Stimulated activated CD4-positive, alpha-beta T cell treated with anti-CD3 and anti-CD28 coated beads, Interleukin-4, amount 100 ng/mL, for 24 hours (primary cell): ENCODE measurements around the gene BACH2.
"Not testable (repeated sequence)": the region's sequence is repeated elsewhere in the genome, so short reads cannot be mapped to it uniquely, and the experiment has no call there.

Source experiments
- DNase-seq: peaks from one replicate; pipeline ENCODE4 v3.0.0-alpha.2; 2020

BACH2 gene

DNA sequence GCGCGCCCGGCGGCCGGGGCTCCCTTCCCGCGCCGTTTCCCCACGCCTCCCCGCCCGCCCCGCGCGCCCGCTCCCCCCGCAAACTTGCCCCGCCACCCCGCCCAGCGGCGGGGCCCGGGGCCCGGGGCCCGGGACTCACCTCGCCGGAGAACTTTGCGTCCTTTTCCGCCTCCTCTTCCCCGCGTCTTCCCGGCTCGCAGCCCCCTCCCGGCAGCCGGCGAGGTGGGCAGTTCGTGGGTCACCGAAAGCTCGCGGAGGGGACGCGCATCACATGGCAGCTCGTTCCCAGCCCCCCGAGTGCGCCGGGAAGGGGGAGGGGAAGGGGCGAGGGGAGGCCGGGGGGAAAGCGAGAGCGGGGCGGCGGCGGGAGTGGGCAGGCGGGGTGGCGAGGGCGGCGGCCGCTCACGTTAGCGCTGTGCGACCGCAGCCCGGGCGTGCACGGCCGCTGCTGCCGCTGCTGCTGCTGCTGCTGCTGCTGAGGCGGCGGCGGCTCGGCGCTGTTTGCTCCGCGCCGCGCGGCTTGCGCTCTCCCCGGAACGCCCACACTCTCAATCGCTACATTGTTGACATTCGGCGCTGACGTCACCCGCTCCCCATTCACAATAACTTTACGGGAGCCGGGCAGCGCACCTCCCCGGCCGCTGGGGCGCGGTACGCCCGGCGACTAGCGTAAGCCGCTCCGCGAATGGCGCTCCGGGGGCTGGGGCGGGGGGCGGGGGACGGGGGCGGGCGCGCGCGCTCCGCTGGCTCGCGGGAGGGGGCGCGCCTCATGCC is at the start of gene BACH2:
Gene BACH2 (minus strand): TSS at position 503 of the 774 bp plus-strand sequence. CDS start 287,999 bp downstream, outside the sequence.
- peak; percentile 95 for DNase-seq

- no peak for DNase-seq
These were observed 46.9 kb upstream of the BACH2 start for GRCh38 chr6:90343576-90343975.

- no peak for DNase-seq
These were observed 41.8 kb upstream of the BACH2 start for GRCh38 chr6:90338409-90338808.

- no peak for DNase-seq
These were observed 39.8 kb upstream of the BACH2 start for GRCh38 chr6:90336388-90336947.

GRCh38 chr6:90333928-90334327 is 37.3 kb upstream of the BACH2 start:
- no peak for DNase-seq

DNA sequence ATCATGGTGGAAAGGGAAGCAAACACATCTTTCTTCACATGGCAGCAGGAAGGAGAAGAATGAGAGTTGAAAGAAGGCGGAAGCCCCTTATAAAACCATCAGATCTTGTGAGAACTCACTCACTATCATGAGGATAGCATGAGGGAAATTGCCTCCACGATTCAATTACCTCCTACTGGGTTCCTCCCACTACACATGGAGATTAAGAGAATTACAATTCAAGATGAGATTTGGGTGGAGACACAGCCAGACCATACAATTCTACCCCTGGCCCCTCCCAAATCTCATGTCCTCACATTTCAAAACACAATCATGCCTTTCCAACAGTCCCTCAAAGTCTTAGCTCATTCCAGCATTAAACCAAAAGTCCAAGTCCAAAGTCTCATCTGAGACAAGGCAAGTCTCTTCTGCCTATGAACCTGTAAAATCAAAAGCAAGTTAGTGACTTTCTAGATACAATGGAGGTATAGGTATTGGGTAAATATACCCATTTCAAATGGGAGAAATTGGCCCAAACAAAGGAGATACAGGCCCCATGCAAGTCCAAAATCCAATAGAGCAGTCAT is 36.4 kb upstream of the BACH2 start:
- DNase-seq = not testable (repeated sequence)

- no peak for DNase-seq
These were observed 32.9 kb upstream of the BACH2 start for GRCh38 chr6:90329386-90330077.

DNA sequence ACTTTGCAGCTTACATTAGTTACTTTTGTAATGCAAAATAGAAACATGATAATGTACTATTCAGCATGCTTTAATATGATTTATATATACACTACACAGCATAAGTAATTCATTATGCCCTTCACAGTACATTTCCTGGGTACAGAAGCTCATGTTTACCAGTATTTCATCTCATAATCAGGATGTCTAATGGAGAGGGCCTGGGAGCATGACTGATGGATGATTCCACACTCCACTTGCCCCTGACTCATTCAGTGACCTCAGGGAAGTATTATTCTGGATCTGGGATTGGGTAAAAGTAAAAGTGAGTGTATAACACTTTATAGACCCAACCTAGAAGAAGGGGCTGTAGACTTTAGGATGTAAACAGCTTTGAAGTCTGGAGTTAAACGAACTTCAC is 31.4 kb upstream of the BACH2 start:
- DNase-seq = no peak

GRCh38 chr6:90326404-90327057 is 29.9 kb upstream of the BACH2 start:
- DNase-seq = peak; percentile 17

GRCh38 chr6:90323706-90324105 is 27.1 kb upstream of the BACH2 start:
- no peak for DNase-seq

- no peak for DNase-seq
These were observed 26.4 kb upstream of the BACH2 start for GRCh38 chr6:90322976-90323474.

- peak; percentile 54 for DNase-seq
These were observed 23.5 kb upstream of the BACH2 start for GRCh38 chr6:90319979-90320685.

DNA sequence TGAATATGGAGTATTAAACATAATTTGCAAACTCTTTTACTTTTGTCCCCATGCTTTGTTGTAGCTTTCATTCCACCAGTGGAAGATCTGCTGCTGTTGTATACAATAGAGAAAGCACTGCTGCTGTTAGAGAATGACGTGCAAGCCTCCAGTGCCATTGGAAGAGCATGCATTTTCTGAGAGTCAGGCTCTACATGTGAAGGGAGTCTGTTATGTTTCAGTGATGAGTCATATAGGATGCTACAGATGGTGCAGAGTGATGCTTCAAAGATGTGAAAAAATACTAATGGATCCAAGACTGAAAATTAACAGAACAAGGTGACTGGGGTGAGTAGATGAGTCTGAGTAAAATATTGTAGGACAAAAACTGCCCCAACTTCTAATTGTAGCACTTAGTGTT is 22.4 kb upstream of the BACH2 start:
- DNase-seq = peak; percentile 19

GRCh38 chr6:90315986-90316385 is 19.3 kb upstream of the BACH2 start:
- DNase-seq = no peak

DNA sequence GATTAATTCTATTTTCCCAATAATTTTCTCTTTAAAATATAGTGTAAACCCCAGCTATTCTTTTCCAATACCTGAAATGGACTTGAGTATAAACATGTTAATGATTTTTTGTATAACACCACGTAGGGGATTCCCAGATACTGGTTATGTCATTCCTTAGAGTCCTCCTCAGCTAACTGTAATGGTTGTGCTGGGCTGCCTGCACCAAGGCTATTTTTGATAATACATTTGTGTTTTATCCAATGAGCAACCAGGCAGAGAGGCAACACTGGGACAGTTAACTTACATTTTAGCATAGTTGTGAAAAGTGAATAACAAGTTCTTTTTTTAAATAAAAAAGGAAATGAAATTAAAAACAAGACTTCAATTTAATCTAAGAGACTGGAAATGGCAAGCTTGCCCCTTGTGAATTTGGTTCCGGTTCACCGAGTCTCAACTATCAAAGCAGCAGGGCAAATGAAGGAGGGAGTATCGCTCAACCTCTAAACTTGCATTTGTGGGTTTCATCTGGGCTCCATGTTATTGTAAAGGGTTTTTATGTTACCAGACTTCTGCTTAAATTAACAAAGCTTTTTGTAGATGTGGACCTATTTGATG is 18.8 kb upstream of the BACH2 start:
- no peak for DNase-seq

- no peak for DNase-seq
These were observed 17.9 kb upstream of the BACH2 start for GRCh38 chr6:90314514-90314913.

DNA sequence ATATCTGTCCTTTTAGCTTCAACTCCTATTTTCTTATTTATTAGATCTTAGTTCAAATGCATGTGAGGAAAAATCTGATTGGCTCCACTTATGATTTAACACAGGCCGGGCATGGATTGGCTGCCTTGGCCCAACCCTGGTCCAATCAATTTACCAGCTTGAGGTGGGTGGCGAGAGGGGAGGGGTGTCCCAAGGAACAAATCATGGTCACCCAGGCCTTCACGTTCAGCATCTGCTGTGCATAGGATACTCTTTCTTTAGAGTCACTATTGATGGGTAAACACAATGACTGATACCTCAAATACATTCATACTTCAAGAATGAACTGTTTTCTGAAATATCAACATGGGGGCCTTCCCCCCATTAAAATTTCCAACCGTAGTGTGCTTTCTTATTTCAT is 14.9 kb upstream of the BACH2 start:
- no peak for DNase-seq

GRCh38 chr6:90305800-90306448 is 9.3 kb upstream of the BACH2 start:
- DNase-seq = no peak

- DNase-seq = no peak
These were observed 7.7 kb upstream of the BACH2 start for GRCh38 chr6:90304308-90304707.

- DNase-seq = no peak
These were observed 6.4 kb upstream of the BACH2 start for GRCh38 chr6:90303039-90303438.

DNA sequence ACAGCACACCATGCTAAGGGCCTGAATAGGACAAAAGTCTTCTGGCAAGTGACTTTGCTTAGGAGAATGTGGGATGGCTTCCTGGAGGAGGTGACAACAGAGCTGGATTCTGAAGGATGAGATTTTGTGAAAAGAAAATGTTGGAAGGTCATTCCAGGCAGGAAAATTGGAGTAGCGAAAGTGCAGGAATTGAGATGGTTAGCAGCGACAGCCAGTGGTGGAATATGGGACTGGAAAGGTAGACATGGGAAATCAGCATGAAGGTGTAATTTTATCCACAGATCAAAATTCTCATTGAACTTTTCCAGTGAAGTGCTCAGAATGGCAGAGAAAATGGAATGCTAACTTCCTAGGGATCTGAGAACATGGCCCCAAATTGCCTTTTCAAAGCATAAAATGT is 5.7 kb upstream of the BACH2 start:
- DNase-seq = no peak
